Activated CD8-positive, alpha-beta memory T cell treated with anti-CD3 and anti-CD28 coated beads, Interleukin-2, amount 50 U/mL, for 24 hours (primary cell): ENCODE measurements around the gene TIAM1.

Experiments
- DNase-seq: peaks from one replicate; pipeline ENCODE4 v3.0.0-alpha.2; 2020; ENCODE audit errors: extremely low read depth

Gene TIAM1, protein sequence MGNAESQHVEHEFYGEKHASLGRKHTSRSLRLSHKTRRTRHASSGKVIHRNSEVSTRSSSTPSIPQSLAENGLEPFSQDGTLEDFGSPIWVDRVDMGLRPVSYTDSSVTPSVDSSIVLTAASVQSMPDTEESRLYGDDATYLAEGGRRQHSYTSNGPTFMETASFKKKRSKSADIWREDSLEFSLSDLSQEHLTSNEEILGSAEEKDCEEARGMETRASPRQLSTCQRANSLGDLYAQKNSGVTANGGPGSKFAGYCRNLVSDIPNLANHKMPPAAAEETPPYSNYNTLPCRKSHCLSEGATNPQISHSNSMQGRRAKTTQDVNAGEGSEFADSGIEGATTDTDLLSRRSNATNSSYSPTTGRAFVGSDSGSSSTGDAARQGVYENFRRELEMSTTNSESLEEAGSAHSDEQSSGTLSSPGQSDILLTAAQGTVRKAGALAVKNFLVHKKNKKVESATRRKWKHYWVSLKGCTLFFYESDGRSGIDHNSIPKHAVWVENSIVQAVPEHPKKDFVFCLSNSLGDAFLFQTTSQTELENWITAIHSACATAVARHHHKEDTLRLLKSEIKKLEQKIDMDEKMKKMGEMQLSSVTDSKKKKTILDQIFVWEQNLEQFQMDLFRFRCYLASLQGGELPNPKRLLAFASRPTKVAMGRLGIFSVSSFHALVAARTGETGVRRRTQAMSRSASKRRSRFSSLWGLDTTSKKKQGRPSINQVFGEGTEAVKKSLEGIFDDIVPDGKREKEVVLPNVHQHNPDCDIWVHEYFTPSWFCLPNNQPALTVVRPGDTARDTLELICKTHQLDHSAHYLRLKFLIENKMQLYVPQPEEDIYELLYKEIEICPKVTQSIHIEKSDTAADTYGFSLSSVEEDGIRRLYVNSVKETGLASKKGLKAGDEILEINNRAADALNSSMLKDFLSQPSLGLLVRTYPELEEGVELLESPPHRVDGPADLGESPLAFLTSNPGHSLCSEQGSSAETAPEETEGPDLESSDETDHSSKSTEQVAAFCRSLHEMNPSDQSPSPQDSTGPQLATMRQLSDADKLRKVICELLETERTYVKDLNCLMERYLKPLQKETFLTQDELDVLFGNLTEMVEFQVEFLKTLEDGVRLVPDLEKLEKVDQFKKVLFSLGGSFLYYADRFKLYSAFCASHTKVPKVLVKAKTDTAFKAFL (N-terminal part only)

DNA sequence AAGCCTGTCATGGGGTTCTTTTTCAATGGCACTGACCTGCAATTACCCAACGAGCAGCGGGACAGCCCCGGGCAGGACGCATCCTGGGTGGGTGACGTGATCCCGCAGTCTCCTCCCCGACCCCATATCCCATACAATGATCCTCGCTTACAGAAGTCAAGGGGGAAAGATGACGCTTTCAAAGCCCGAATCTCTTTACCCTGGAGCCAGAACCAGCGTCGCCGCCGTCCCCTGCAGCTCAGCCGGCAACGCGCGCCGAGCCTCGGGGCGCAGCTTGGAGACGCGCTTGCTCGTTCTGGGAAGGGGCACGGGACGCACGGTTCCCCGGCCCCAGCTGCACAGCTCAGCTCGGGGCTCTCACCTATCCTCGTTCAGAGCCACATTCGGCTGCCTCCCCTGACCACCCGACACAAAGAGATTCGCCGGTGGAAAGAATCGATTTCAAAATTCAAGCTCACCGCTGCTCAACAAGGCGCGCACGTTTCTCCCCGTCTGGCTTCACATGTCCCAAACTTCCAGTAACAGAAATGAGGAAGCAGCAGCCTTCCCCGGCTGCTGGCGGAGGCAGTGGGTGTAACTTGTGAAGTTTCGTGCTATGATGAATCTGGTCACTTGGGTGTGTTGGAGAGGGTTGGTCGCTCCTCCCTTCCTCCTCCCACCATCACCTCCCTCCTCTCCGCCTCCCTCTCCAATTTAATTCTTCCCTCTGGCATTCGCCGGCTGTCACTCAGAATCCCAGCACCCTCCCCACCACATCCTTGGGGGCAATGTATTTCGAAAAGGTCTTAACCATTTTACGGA is at the start of gene TIAM1:
TSS of gene TIAM1 (minus strand) at position 582 of the 801 bp plus-strand sequence. CDS start 77,289 bp downstream, outside the sequence.
- no peak for DNase-seq

DNA sequence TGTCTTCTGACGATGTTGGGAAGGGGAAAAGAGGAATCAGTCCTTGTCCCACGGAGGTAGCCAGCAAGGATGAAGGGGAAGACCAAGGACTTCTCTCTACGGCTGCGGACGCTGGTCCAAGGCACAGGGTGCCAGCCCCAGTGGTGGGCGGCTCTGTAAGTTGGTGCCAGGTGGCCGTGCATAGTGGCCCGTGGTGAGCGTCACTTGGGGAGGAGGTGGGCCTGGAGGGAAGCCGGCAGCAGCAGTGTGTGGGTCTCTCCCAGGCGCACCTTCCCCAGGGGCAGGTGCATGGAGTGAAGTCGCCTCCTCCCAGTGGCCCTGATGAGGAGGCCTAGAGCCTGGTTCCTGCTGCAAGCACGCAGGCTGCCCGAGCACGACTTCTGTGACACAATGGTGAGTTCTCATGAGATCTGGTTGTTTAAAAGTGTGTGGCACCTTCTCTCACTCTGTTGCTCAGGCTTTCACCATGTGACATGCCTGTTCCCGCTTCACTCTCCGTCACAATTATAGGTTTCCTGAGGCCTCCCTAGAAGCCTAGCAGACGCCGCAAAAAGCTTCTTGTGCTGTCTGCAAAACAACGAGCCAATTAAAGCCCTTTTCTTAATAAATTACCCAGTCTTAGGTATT is 43.6 kb upstream of the TIAM1 start:
- no peak for DNase-seq

DNA sequence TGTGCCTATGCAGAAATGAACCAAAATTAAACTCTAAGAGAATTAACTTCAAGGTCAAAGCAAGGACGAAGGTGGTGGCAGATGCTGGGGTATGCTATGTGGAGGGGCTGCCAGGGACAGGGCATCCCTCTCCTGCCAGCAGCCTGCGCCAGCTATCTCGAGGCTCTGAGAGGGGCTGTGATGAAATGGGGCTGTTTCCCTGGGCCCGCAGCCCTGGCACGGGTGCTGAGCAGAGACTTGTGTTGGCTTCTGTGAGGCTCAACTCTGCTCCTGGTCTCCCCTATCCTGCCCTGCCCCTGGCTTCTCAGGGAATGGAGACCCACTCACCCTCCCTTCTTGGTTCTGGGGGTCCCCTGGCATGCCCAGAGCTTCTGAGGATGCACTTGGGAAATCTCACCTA is 41.9 kb upstream of the TIAM1 start:
- no peak for DNase-seq

DNA sequence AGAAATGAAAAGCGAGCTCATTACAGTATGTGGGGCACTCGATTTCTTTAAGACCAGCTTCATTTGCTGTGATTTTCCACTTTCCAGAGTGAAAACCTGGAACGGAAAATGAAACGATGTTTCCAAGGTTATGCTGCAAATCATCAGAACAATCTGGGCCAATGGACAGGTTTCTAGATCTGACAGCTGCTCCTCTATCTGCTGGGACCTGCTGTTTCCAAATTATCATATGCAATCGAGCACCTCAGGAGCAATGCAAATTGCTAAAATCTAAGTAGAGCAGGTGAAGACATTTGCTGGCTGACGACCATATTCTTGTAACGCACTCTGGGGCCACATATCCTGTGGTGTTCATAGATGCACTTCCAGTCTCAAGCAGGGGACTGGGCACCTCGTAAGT is 39.7 kb upstream of the TIAM1 start:
- DNase-seq = no peak

DNA sequence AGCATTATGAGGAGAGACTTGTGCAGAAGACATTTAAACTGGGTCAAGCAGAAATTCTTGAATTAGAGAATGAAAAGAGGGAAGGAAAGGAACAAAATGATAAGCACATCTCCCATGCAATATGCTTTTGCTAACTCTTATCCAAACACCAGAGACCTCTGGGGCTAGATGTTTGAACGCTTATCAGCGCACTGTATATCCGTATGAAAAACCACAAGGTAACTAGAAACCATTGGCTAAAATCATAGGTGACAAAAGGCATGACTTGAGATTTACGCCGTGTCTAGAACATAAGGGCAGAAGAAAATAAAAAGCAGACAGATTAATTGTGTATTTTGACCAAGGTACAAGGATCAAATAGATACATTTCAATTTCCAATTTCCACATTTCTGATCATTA is 38.0 kb upstream of the TIAM1 start:
- no peak for DNase-seq

DNA sequence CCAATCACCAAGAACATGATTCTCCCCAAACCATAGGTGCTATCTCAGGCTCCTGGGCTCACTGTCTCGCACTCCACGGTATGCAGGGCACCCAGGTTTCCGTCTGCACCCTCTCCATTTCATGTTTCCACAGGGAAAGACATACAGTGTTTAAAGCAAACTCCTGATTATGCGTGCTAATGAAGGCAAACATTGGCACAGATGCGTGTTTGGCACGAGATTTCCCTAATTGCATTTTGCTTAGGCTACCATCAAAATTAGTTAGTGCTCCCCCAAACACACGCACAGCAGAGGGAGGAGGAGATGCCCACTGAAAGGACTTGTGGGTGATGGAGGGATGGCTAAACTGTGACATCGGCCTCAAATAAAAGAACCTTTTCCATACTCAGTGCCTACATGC is 32.2 kb upstream of the TIAM1 start:
- no peak for DNase-seq

DNA sequence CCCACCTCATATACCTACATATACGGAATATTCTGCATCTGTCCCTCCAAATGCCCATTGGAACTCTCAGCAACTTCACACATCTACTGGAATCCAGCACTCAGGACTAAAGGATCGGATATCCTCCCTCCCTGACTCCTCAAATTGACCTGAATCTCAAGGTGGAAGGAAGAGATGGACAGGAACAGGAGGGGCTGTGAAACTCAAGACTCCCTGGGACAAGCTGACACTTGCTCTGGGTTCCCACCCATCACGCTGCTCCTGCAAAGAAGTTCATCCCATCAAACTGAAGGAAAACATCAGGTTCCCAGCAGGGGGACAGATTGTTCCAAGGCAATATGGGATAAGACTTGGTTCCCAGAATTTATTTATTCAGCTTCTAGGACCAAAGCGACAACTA is 30.3 kb upstream of the TIAM1 start:
- no peak for DNase-seq

DNA sequence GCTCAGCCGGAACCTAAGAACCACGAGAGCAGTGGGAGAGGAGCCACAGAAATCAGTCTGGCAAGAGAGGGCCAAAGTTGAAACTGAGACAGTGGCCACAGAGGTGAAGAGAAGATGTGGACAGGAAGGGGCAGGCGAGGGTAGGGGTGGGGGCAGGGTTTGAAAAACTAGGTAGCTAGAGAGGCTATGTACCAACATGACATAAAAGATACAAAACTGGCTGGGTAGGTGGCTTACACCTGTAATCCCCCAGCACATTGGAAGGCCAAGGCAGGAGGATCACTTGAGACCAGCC is 28.4 kb upstream of the TIAM1 start:
- no peak for DNase-seq

DNA sequence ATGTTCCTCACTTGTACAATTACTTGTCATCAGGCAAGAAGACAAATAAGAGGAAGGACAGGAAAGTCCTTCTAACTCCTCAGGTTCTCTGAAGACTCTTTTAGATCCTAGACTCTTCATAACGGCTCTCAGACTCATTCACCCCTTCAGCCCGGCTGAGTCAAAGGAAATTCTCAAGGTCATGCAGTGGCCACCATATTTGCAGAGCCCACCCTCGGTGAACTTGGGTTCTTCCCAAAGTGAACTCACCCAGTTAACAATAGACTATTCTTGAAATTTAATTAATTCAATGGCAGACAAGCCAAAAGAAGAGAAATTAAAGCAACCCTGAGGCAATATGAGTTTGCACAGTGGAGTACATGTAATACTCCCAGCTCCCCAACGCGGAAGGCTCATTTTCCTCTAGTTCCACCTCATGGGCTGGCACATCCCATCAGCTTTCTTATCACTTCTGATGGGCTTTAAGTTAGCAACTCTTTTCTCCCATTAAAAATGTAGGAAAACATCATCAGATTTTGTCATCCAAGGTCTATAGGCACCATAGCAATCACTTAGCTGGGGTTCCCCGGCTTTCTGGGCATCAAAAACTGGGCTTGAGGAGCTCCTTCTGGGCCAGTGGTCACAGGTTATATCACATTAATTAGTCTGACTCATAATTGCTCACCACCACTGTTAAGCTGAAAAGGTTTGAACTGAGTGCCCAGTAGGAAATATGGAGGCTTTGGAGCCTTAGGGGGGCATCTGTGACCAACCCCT is 27.8 kb upstream of the TIAM1 start:
- no peak for DNase-seq

DNA sequence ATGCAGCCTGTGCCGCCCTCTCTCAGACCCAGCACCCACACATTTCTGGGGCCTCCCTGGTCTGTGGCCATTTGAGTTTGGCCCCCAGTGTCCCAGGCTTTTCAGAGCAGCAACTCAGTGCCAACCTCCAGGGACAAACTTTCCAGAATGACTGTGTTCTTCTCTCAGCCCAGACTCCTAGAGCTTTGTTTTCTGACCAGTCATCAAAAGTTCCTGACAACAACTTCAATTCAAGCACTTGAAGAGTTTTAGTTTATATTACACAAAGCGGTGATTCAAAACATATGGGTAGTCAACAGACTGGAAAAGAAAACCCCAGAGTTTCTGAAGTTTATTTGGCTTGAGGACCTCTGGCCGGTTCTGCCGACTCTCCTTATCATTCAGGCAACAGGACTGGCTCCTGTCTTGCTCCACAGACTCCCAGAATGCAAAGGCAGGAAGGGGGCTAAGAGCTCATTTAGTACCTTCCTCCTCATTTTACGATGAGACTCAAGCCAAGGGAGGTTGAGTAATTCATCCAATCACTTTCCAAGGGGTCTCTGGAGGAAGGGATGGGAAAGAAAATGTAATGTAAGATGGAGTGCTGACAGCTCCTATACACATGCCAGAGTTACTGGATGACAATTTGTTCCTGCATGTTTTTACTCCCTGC is 27.0 kb upstream of the TIAM1 start:
- no peak for DNase-seq

DNA sequence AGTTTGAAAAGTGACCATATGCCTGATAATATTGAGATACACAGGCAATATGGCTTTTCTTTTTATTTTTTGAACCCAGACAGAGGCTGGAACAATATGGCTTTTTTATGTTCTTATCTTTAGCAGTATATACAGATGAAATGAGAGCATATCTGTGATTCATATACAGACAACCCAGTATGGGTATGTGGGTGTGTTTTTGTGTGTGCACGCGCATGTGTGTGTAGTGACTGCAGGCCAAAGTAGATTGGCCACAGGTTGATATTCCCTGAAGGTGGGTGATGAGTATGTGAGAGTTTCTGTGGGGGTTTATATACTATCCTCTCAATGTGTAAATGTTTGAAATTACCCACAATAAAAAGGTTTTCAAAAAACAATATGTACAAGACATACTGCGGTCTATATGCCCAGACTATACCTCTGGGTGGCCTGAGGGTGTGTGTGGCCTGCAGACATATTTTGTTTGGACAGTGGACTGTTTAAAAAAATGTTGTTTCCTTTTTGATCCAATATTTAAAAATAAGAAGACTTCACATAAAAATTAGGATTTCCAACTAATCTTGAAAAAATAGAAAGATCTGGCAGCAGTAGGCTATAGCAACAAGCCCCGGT is 26.3 kb upstream of the TIAM1 start:
- DNase-seq = no peak

DNA sequence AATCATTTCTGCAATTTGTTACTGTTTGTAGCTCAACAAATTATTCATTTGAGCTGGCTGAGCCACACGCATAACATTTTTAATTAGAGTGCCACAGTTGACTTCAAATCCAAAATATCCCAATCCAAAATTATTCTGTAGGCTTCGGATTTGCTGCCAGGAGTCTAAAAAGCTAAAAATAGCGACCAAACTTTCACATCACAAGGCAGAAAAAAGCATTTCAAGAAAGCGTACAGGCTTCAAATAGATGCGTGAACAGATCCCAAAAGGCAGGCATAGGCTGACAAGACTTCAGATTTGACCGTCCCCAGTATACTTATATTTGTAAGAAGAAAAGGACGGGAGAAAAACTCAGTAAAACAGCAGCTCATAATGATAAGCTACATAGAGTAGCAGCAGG is 24.3 kb upstream of the TIAM1 start:
- DNase-seq = no peak

DNA sequence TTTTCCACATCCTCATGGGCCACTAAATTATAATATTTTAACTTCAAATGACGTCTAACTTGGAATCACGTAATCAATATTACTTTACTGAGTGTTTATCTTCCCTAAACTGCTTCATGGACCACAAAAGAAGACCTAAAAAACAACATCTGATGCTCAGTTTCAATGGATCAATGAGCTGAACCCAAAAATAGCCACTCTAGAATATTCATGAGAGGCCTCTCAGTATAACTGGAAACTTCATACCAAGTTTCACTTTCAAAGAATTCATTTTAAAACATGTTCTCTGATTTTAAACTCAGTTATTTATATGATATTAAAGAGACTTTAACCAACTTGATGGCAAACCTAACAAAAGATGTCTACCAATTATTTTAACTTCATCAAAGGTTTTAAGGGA is 23.7 kb upstream of the TIAM1 start:
- no peak for DNase-seq

DNA sequence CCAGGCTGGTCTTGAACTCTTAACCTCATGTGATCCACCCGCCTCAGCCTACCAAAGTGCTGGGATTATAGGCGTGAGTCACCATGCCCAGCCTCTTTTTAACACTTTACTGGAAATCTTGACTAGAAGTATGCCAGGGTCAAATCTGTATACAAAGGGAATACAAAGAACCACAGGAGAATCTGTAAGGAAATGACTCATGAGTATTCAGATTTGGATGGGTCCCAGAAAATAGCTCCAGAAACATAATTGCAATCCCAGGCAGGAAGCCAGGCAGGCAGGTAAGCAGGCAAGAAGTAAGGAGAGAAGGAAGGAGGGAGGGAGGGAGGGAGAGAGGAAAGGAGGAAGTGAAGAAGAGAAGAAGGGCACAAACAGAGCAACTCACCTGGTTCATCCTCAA is 22.8 kb upstream of the TIAM1 start:
- no peak for DNase-seq

DNA sequence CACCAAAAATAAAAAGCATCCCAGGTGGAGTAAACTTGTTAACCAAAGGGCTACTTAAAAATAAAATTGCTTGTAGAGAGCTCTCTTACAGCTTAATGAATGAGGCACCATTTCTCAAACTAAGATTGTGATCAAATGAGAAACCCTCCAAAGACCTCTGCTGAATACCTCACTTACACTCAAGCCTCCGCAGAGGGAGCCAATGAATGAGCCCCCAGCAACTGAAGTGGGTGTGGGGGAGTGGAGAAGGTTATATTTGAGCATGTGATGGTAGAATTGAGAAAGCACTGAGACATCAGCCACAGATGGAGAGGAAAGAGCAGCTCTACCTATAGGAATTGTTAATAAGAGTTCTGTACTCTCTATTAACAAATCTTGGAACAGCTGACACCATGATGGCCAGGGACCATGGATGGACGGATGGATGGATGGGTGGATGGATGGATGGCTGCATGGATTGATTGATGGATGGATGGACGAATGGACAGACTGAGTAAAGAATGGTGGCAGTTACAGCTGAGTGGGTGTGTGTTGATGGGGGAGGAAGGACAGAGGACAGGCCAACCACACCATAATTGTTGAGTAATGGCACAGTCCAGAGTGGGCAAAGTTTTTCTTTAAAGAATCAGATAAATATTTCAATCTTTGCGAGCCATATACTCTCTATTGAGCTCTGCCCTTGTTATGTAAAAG is 20.3 kb upstream of the TIAM1 start:
- DNase-seq = no peak

DNA sequence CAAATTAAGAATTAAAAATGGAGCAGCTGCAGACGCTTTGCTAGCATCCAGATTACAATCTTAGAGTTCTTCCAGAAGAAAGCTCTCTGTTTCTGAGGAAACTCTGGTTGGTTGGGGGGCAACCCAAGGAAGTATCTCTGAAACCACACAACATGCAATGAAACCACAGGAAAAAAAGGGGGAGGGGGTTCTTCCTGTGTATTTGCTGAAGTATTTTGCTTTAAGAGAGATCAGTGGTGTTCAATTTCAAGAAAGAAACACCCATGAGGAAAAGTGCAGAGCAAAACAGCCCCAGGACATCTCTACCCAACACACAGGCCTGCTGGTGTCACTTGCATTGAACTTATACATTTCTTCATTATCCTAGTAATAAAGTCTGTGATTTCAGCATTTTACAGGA is 19.7 kb upstream of the TIAM1 start:
- DNase-seq = no peak

DNA sequence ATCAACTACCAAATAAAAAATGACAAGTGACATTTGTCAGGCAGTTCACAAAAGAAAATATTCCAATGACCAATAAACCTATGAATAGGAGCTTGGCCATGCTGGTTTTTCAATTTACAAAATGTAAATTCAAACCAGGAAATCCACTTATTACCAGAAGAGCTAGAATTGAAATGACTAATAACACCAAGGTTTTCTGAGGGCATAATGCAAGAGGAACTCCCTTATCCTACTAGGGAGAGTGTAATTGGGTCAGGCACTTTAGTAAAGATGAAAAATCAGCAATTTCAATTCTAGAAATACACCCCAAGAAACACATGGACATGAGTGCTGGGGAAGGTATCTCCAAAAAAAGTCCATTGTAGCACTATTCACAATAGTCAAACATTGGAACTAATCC is 16.7 kb upstream of the TIAM1 start:
- no peak for DNase-seq

DNA sequence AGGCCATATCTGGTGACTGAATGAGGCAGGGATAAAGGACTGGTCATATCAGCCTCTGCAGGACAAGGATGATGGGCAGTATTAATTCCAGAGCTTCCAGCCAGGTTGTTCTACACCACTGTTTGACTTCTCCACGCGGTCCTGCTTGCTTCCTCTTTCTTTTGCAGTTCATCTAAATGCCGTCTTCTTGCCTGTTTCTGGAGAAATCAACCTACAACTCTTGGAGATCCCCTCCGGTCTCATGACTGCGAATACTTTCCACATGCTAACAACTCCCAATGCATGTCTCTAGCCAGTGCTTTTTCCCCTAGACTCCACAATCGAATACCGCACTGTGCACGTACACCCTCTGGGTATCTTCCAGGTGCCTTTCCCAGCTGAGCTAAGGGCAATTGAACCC is 14.1 kb upstream of the TIAM1 start:
- no peak for DNase-seq

DNA sequence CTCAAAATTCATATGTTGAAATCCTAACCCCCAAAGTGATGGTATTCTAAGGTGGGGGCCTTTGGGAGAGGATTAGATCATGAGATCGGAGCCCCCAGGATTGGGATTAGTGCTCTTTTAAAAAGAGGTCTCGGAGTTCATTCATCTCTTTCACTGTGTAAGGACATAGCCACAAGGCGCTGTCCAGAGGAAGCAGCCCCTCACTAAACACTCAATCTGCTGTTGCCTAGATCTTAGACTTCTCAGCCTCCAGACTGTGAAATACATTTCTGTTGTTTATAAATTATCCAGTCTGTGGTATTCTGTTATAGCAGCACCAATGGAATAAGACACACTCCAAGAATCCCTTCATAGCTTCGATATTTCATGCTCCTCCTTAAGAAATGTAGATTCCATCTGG is 12.4 kb upstream of the TIAM1 start:
- DNase-seq = no peak
